HepG2 (cell line): ENCODE measurements around the gene CPED1. TPM values are rescaled to one million over a fixed set of nuclear protein-coding genes. Genes with fewer than 3 reads are reported as not detected.

Source experiments
- ATAC-seq: fragments of 200-7000 bp; cut with Tn5 transposase; 3 replicates; pipeline ENCODE4 v1.9.1; 2020; ENCODE audit warnings: mild to moderate bottlenecking, moderate library complexity
- BruUV-seq: library from RNA; stranded (reverse); fragments of 400-500 nt; replicated peaks from 2 replicates; lab custom pipeline; 2021; lab: Mats Ljungman, UMichigan
- CTCF ChIA-PET: fragments of 300-600 bp; formaldehyde crosslinking; extraction: SDS; loops from one replicate; lab custom pipeline; 2021; ENCODE audit warnings: low total read pairs, inconsistent platforms, low intra/inter-chr PET ratio; lab: Yijun Ruan, JAX
- POLR2A ChIA-PET: fragments of 350-600 bp; sonication (Branson Sonifier 250); formaldehyde crosslinking; loops from one replicate; lab custom pipeline; 2020; ENCODE audit warnings: antibody characterized with exemption, inconsistent platforms; lab: Yijun Ruan, JAX
- DNase-seq: peaks from one replicate; pipeline ENCODE4 v3.0.0-alpha.2; 2015; ENCODE audit warnings: low spot score
- FAIRE-seq: peaks from 3 replicates; lab custom pipeline; 2011; peaks lifted over from hg19 to GRCh38; lab: Jason Lieb, UNC
- H2AFZ ChIP-seq: one replicate; pipeline ENCODE4 v1.6.1; 2011; ENCODE audit warnings: low read length, inconsistent platforms
- H3K27ac ChIP-seq: fragments of 300-600 bp; 3 replicates; pipeline ENCODE4 v1.8.0; 2011; ENCODE audit warnings: mixed run types, mild to moderate bottlenecking, mixed read lengths, low read length, inconsistent platforms; ENCODE audit not compliant: insufficient read depth; ENCODE audit errors: extremely low read length
- H3K27me3 ChIP-seq, 2 experiments: fragments of 200-600 bp in 1 of 2; 2 replicates in 1 of 2; 3 replicates in 1 of 2; pipeline versions ENCODE4 v1.6.0 to v1.8.0; 2011; ENCODE audit warnings: low read length in 2 of 2, mild to moderate bottlenecking in 2 of 2, moderate library complexity in 2 of 2, inconsistent platforms in 1 of 2; ENCODE audit not compliant: insufficient read depth in 2 of 2, control insufficient read depth in 1 of 2
- H3K36me3 ChIP-seq, 2 experiments: fragments of 200-600 bp in 1 of 2; replicated peaks in 1 of 2; 2 replicates in 1 of 2; 3 replicates in 1 of 2; pipeline versions ENCODE4 v1.5.1 to v1.8.0; 2011; ENCODE audit warnings: low read length in 2 of 2, inconsistent platforms in 1 of 2; ENCODE audit not compliant: insufficient read depth in 2 of 2, control insufficient read depth in 1 of 2
- H3K4me1 ChIP-seq: 2 replicates; pipeline ENCODE4 v1.5.1; 2012; ENCODE audit warnings: low read length, inconsistent platforms; ENCODE audit not compliant: insufficient read depth
- H3K4me2 ChIP-seq: 2 replicates; pipeline ENCODE4 v1.6.0; 2011; ENCODE audit warnings: low read depth, low read length, inconsistent platforms
- H3K4me3 ChIP-seq, 3 experiments: fragments of 200-600 bp in 1 of 3; sonication (generic), shearing (Covaris generic) in 1 of 3; replicated peaks in 1 of 3; 2 replicates each; pipeline ENCODE4 v1.5.1; 2011 to 2016; ENCODE audit warnings: low read length in 3 of 3, inconsistent platforms in 2 of 3, low read depth in 2 of 3, mild to moderate bottlenecking in 2 of 3, control low read depth in 1 of 3, mixed read lengths in 1 of 3; ENCODE audit not compliant: insufficient read depth in 1 of 3
- H3K79me2 ChIP-seq: one replicate; pipeline ENCODE4 v1.6.1; 2011; ENCODE audit warnings: low read length, inconsistent platforms; ENCODE audit not compliant: insufficient read depth
- H3K9ac ChIP-seq: 2 replicates; pipeline ENCODE4 v1.6.0; 2011; ENCODE audit warnings: mild to moderate bottlenecking, low read depth, low read length, inconsistent platforms; ENCODE audit not compliant: insufficient read depth
- H3K9me3 ChIP-seq: 2 replicates; pipeline ENCODE4 v1.5.1; 2012; ENCODE audit warnings: mild to moderate bottlenecking, low read length
- H4K20me1 ChIP-seq: 2 replicates; pipeline ENCODE4 v1.6.0; 2011; ENCODE audit warnings: inconsistent platforms, mild to moderate bottlenecking, low read length, moderate library complexity; ENCODE audit not compliant: insufficient read depth
- BRCA1 ChIP-seq: sonication (generic); formaldehyde crosslinking; IDR thresholded peaks from 2 replicates; pipeline ENCODE4 v1.4.0; 2020; ENCODE audit warnings: missing genetic modification reagents
- CENPT ChIP-seq: sonication (generic); formaldehyde crosslinking; IDR thresholded peaks from 2 replicates; pipeline ENCODE4 v1.8.0; 2022; ENCODE audit warnings: low read depth, mild to moderate bottlenecking, moderate library complexity, missing genetic modification reagents
- EZH2 ChIP-seq: conservative IDR thresholded peaks from 2 replicates; pipeline ENCODE4 v1.6.1; 2012; ENCODE audit warnings: mild to moderate bottlenecking, low read depth, low read length, moderate library complexity
- HNF4A ChIP-seq: sonication (generic); formaldehyde crosslinking; IDR thresholded peaks from 2 replicates; pipeline ENCODE4 v1.4.0; 2020; ENCODE audit warnings: missing genetic modification reagents
- IRF2 ChIP-seq: IDR thresholded peaks from 2 replicates; pipeline ENCODE4 v1.6.1; 2018; ENCODE audit warnings: missing genetic modification reagents, missing compliant biosample characterization
- ISL2 ChIP-seq: sonication (generic); formaldehyde crosslinking; IDR thresholded peaks from 2 replicates; pipeline ENCODE4 v1.5.0; 2020; ENCODE audit warnings: missing genetic modification reagents
- MXD4 ChIP-seq: IDR thresholded peaks from 2 replicates; pipeline ENCODE4 v1.6.1; 2016; ENCODE audit warnings: mild to moderate bottlenecking, missing biosample characterization, missing genetic modification reagents
- MXI1 ChIP-seq: IDR thresholded peaks from 3 replicates; pipeline ENCODE4 v1.6.1; 2012; ENCODE audit warnings: low read depth, low read length, inconsistent platforms, borderline replicate concordance
- NFYB ChIP-seq: sonication (generic); formaldehyde crosslinking; IDR thresholded peaks from 2 replicates; pipeline ENCODE4 v1.4.0; 2020; ENCODE audit warnings: missing genetic modification reagents
- NFYC ChIP-seq: IDR thresholded peaks from 2 replicates; pipeline ENCODE4 v1.6.1; 2016; ENCODE audit warnings: missing genetic modification reagents, missing compliant biosample characterization
- RAD21 ChIP-seq: fragments of 450-650 bp; formaldehyde crosslinking; IDR thresholded peaks from 2 replicates; pipeline ENCODE4 v1.5.0; 2020; ENCODE audit warnings: mild to moderate bottlenecking
- SMAD3 ChIP-seq: sonication (generic); formaldehyde crosslinking; IDR thresholded peaks from 2 replicates; pipeline ENCODE4 v1.4.0; 2020; ENCODE audit warnings: missing genetic modification reagents
- SOX6 ChIP-seq, 2 experiments: fragments of 450-650 bp in 1 of 2; sonication (generic) in 1 of 2; formaldehyde crosslinking in 1 of 2; IDR thresholded peaks; 2 replicates each; pipeline versions ENCODE4 v1.4.0 to v1.6.1; 2017 to 2020; ENCODE audit warnings: antibody characterized with exemption in 1 of 2, mild to moderate bottlenecking in 1 of 2, missing genetic modification reagents in 1 of 2
- SP1 ChIP-seq, 2 experiments: fragments of 450-650 bp in 1 of 2; sonication (generic) in 1 of 2; formaldehyde crosslinking in 1 of 2; IDR thresholded peaks; 2 replicates each; pipeline versions ENCODE4 v1.4.0 to v1.6.1; 2016 to 2020; ENCODE audit warnings: missing genetic modification reagents in 1 of 2
- ZBTB7A ChIP-seq: sonication (generic); formaldehyde crosslinking; IDR thresholded peaks from 2 replicates; pipeline ENCODE4 v1.8.0; 2022; ENCODE audit warnings: mild to moderate bottlenecking, missing genetic modification reagents
- ZMYM3 ChIP-seq: sonication (generic); formaldehyde crosslinking; IDR thresholded peaks from 2 replicates; pipeline ENCODE4 v1.5.1; 2020; ENCODE audit warnings: mild to moderate bottlenecking, missing genetic modification reagents
- ZNF256 ChIP-seq: sonication (generic); formaldehyde crosslinking; conservative IDR thresholded peaks from 2 replicates; pipeline ENCODE4 v1.4.0; 2020; ENCODE audit warnings: missing genetic modification reagents
- ZNF331 ChIP-seq: sonication (generic); formaldehyde crosslinking; IDR thresholded peaks from 2 replicates; pipeline ENCODE4 v1.4.0; 2020; ENCODE audit warnings: missing genetic modification reagents
- ZNF644 ChIP-seq: IDR thresholded peaks from 2 replicates; pipeline ENCODE4 v1.6.1; 2016; ENCODE audit warnings: low read depth
- WGBS: methylation state at CpG from one replicate; pipeline ENCODE4 v1.1.6; 2017; ENCODE audit warnings: low lambda C conversion rate; 5-methylcytosine and 5-hydroxymethylcytosine counted together
- in situ Hi-C: cut with HindIII; loops from 2 replicates; pipeline ENCODE4 v1.10.0; 2017; ENCODE audit warnings: low pct_unique_long_range_greater_than_20kb; ENCODE audit not compliant: extremely low pct_ligation_motif_present
- intact Hi-C: fragments of 100-400 bp; cut with micrococcal nuclease; formaldehyde crosslinking; loops from one replicate; pipeline ENCODE4 v1.10.0; 2022; ENCODE audit not compliant: unreplicated experiment
- polyA plus RNA-seq, 8 experiments: library from polyadenylated mRNA; depleted of rRNA in 3 of 8; stranded (reverse) in 7 of 8; unstranded in 1 of 8; fragments of >200 nt; fragmentation: Illumina TruSeq in 4 of 8; extraction: Trizol in 4 of 8; gene quantifications; 2 replicates each; pipeline versions ENCODE4 v1.2.1 to v1.2.3, GENCODE V29; 2011 to 2016; ENCODE audit warnings: low read depth in 4 of 8, missing spikeins in 1 of 8, mixed read lengths in 1 of 8; ENCODE audit not compliant: insufficient read depth in 1 of 8
- total RNA-seq, 5 experiments: library from RNA; depleted of rRNA; stranded (reverse); fragments of >200 nt; fragmentation: Illumina TruSeq; extraction: Trizol; gene quantifications; 2 replicates each; pipeline ENCODE4 v1.2.3, GENCODE V29; 2016; ENCODE audit warnings: low read depth in 1 of 5
- TF ChIP-seq, protein P1 (sequence below): sonication (generic); formaldehyde crosslinking; IDR thresholded peaks from 2 replicates; pipeline ENCODE4 v1.5.0; 2020; ENCODE audit warnings: missing genetic modification reagents
- TF ChIP-seq, protein P2 (sequence below): sonication (generic); formaldehyde crosslinking; IDR thresholded peaks from 2 replicates; pipeline ENCODE4 v1.4.0; 2020; ENCODE audit warnings: low read depth, mild to moderate bottlenecking, missing genetic modification reagents

CPED1 gene
- total and polyA plus RNA-seq, 2 of the 13 experiments (the other 11 are each of a cell fraction or from before 2014, with no cell fraction given), result 11.5 to 27.0 TPM

DNA sequence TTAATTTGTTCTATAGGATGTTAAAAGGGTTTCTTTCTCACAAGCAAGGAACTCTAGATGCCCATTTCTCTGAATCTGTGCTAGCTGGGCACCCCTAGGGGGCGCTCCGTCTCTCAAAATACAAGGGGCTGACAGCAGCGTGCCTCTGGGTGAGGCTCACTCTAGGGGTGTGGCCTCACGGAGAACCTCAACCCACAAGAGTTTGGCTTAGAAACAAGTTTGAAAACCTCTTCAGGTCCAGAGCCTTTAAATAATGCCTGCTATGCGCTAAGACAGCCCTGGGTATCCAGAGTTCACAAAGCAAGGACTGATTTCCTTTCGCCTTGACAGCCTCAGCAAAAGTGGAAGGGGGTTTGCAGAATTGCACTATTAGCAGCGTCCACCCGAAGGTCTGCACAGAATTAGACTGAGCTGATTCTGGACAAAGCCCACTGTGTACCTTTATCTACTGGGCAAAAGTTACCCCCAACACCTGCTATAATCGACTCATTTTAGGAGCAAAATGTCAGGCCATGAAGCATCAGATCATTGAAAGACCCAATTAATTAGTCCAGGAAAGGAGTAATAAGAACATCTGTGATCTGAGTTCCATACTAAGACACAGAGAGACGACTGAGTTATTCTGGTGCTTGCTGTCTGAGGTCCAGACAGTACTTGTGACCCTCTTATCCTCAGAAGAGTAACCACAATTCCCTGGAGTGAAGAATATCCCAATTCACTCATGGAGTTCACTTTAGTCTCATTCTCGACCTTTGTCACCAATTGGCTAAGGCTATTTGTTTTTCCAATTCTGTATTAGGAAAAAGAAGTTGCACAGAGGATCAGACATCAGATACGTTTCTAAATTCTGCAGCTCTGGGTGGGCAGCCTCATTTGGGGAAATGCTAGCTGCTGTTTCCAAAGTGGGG lies 574 bp upstream of the CPED1 start (continued):
- 0 out of 2 replicates have a peak, but pooled peaks have one; percentile 17 for TF ChIP-seq ISL2
- TF ChIP-seq, protein P1, sequence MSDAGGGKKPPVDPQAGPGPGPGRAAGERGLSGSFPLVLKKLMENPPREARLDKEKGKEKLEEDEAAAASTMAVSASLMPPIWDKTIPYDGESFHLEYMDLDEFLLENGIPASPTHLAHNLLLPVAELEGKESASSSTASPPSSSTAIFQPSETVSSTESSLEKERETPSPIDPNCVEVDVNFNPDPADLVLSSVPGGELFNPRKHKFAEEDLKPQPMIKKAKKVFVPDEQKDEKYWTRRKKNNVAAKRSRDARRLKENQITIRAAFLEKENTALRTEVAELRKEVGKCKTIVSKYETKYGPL (CRISPR knock-in tag), result no peak
- peak; percentile 43; the same call in 1 of the 3 replicates for TF ChIP-seq MXI1
- no peak for TF ChIP-seq CENPT (CRISPR knock-in tag)
- TF ChIP-seq SMAD3 (CRISPR knock-in tag), result 0 out of 2 replicates have a peak, but pooled peaks have one; percentile 32
- TF ChIP-seq SOX6 (IDR thresholded peaks at IDR 0.05), result no peak
- 0 out of 2 replicates have a peak, but pooled peaks have one; percentile 12 for TF ChIP-seq SOX6 (CRISPR knock-in tag; IDR thresholded peaks at IDR 0.05)

DNA sequence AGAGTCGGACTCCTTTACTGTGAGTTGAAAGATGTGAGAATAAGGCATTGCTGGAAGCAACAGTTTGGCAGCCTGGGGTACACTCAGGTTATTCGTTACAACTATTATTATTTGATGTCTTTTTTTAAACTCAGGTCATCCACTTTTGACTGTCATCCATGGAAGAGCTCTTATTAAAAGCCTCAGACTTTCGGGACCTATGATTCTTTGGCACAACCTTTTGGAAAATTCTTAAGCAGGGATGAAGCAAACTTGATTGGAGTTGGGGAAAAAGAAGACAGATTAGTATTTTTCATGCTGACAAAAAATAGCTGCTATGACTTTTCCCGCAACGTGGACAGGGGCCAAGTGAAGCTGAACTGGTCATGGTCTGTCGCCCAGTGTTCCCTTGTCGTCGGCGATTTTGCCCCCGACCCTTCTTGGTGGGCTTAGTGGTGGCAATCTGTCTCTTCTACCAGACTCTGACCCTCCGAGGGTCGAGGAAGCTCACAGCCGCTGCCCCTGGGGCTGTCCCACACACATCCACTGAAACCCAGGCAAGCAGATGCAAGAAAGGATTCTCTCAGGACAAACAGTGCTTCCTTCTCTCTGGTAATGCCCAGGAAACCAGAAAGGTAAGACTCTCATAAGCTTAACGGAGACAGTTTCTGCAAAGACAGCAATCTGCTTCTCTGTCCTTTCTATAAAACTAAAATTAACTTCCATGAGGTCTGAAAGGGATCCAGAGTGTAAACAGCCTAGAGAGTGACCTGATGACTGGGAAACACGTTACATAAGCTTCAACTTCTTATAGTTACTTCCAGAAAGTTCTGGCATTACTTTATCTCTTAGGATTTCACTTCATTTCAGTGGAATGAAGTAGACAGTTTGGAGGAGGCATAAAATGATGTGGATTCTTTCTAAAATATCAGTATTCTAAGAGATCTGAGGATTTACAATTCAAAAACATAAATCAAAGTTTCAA lies 1.0 kb downstream of the CPED1 start:
- ATAC-seq, result no peak; the same call in 2 of the 3 replicates
- H3K36me3 ChIP-seq, result no peaks in the 10 kb centered on the region
- no peaks in the 10 kb centered on the region for H3K79me2 ChIP-seq
- peak overlapping the region; percentile 4; the same call in 1 of the 2 replicates for H3K9ac ChIP-seq
- no peak for FAIRE-seq
- no peak overlapping the region for H3K27ac ChIP-seq
- no peaks in the 10 kb centered on the region for H4K20me1 ChIP-seq
- peaks cover 0 to 14% of the 10 kb centered on the region in 2 experiments; a peak in 3 of 5 replicates for H3K27me3 ChIP-seq
- peak overlapping the region in 2 of 3 experiments; percentile 58 to 65; a peak in 3 of 6 replicates for H3K4me3 ChIP-seq
- DNase-seq, result no peak
- no peak overlapping the region for H2AFZ ChIP-seq
- ChIA-PET CTCF (interaction anchor here (2.6 to 2.9 kb wide), 2 partner anchors 92 to 118 kb away, joined by 19 to 40 read pairs; no protein-coding TSS in a partner anchor), POLR2A (interaction anchor here (0.5 to 0.9 kb wide), 2 partner anchors 39 to 73 kb away, joined by 3 to 4 read pairs; partner anchors contain the start of gene ING3)
- in situ Hi-C loops, result loop anchor here (5.0 kb wide), 1 partner anchor 93 kb away; no protein-coding TSS in a partner anchor
- intact Hi-C loops, result no loop called here
- WGBS, result 9% methylated on average over 13 of the region's 15 CpGs
- peaks cover 21% of the 10 kb centered on the region for H3K4me1 ChIP-seq
- H3K4me2 ChIP-seq, result peak overlapping the region; percentile 93
- no peaks in the 10 kb centered on the region for H3K9me3 ChIP-seq
- no TSS peak for BruUV-seq
- no peak for TF ChIP-seq ZNF331 (CRISPR knock-in tag)
- no peak for TF ChIP-seq ZNF644 (CRISPR knock-in tag)
- no peak for TF ChIP-seq ZNF256 (CRISPR knock-in tag)
- no peak for TF ChIP-seq EZH2
- TF ChIP-seq ZBTB7A (CRISPR knock-in tag), result no peak
- TF ChIP-seq BRCA1 (CRISPR knock-in tag), result no peak
- TF ChIP-seq SP1 (IDR thresholded peaks at IDR 0.05), result no peak
- TF ChIP-seq SP1 (CRISPR knock-in tag; IDR thresholded peaks at IDR 0.05), result no peak
- no peak for TF ChIP-seq ZMYM3
- no peak for TF ChIP-seq RAD21
- TF ChIP-seq, protein P2, sequence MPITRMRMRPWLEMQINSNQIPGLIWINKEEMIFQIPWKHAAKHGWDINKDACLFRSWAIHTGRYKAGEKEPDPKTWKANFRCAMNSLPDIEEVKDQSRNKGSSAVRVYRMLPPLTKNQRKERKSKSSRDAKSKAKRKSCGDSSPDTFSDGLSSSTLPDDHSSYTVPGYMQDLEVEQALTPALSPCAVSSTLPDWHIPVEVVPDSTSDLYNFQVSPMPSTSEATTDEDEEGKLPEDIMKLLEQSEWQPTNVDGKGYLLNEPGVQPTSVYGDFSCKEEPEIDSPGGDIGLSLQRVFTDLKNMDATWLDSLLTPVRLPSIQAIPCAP (CRISPR knock-in tag), result no peak
- no peak for TF ChIP-seq HNF4A (CRISPR knock-in tag)
- no peak for TF ChIP-seq NFYC
- no peak for TF ChIP-seq IRF2 (CRISPR knock-in tag)
- no peak for TF ChIP-seq NFYB (CRISPR knock-in tag)
- TF ChIP-seq MXD4, result no peak
